Gastroesophageal sphincter (tissue), 2 donors: ENCODE results near the gene RPS6KB1.

Experiments used
- EP300 ChIP-seq: sonication (generic); formaldehyde crosslinking; IDR thresholded peaks from one replicate; pipeline ENCODE4 v1.6.1; 2017; ENCODE audit warnings: antibody characterized with exemption, mild to moderate bottlenecking
- POLR2A ChIP-seq, 2 donors: fragments of 450-650 bp; IDR thresholded peaks; one replicate each; pipeline ENCODE4 v1.6.1; 2017; ENCODE audit warnings: antibody characterized with exemption in 2 of 2, mild to moderate bottlenecking in 2 of 2, moderate library complexity in 1 of 2

- TF ChIP-seq POLR2A (IDR thresholded peaks at IDR 0.05) (no peak), EP300 (no peak)
Observed at GRCh38 chr17:59853168-59853918, 39.6 kb upstream of the RPS6KB1 start.
